ENCODE results near the gene HOXB9.

Gene HOXB9

GRCh38 chr17:48596000-48596734, 30.0 kb downstream of the HOXB9 start:
- DNase-seq = peak; percentile 75

- DNase-seq = no peak
These were observed 30.7 kb downstream of the HOXB9 start for GRCh38 chr17:48595278-48595999.

- DNase-seq = no peak
These were observed 31.4 kb downstream of the HOXB9 start for GRCh38 chr17:48594538-48595277.

- peak; percentile 99 for DNase-seq
These were observed 32.2 kb downstream of the HOXB9 start for GRCh38 chr17:48593840-48594537.

- peak; percentile 89 for DNase-seq
These were observed 32.9 kb downstream of the HOXB9 start, which contains the start of gene HOXB5 for GRCh38 chr17:48593126-48593829. Gene HOXB5, minus strand, starts transcription at chr17:48593779. Its CDS starts 97 bp downstream, at chr17:48593682.

- peak; percentile 34 for DNase-seq
These were observed 33.6 kb downstream of the HOXB9 start for GRCh38 chr17:48592577-48592976.

- DNase-seq = no peak
These were observed 34.1 kb downstream of the HOXB9 start for GRCh38 chr17:48592057-48592514.

- DNase-seq = no peak
These were observed 34.7 kb downstream of the HOXB9 start for GRCh38 chr17:48591255-48592056.

GRCh38 chr17:48590607-48591161, 35.5 kb downstream of the HOXB9 start:
- DNase-seq = no peak

GRCh38 chr17:48589831-48590606, 36.1 kb downstream of the HOXB9 start, which contains the start of gene HOXB3:
Gene HOXB3, minus strand, starts transcription at chr17:48590241. Its CDS starts 37,767 bp downstream, at chr17:48552474.
- DNase-seq = no peak

GRCh38 chr17:48589060-48589830, 36.9 kb downstream of the HOXB9 start:
- no peak for DNase-seq

- DNase-seq = peak; percentile 30
These were observed 37.6 kb downstream of the HOXB9 start for GRCh38 chr17:48588528-48588927.

- DNase-seq = no peak
These were observed 38.1 kb downstream of the HOXB9 start for GRCh38 chr17:48588074-48588415.

- peak; percentile 94 for DNase-seq
These were observed 38.7 kb downstream of the HOXB9 start for GRCh38 chr17:48587276-48588073.

GRCh38 chr17:48586355-48587258, 39.6 kb downstream of the HOXB9 start:
- peak; percentile 39 for DNase-seq

- DNase-seq = peak; percentile 43
These were observed 41.9 kb downstream of the HOXB9 start for GRCh38 chr17:48584223-48584741.

- DNase-seq = peak; percentile 43
These were observed 42.4 kb downstream of the HOXB9 start for GRCh38 chr17:48583708-48584222.

Data from NCI-H69 (cell line).